PC-9 (cell line): Measurements from ENCODE around the gene HTRA3. TPM values are rescaled to one million over a fixed set of nuclear protein-coding genes. Genes with fewer than 3 reads are reported as not detected.

Experiments
- Bru-seq: library from RNA; stranded (reverse); fragments of 400-500 nt; gene quantifications from one replicate; lab custom pipeline; 2021; lab: Mats Ljungman, UMichigan
- BruChase-seq, 2 experiments: library from RNA; stranded (reverse); fragments of 400-500 nt; gene quantifications; one replicate each; lab custom pipeline; 2021; lab: Mats Ljungman, UMichigan
- BruUV-seq: library from RNA; stranded (reverse); fragments of 400-500 nt; replicated peaks from 2 replicates; lab custom pipeline; 2021; lab: Mats Ljungman, UMichigan
- CTCF ChIA-PET: fragments of 300-600 bp; sonication (Branson Sonifier 250); formaldehyde crosslinking; loops from one replicate; lab custom pipeline; 2022; ENCODE audit warnings: antibody characterized with exemption; lab: Charles Lee
- POLR2A ChIA-PET: fragments of 300-600 bp; sonication (Branson Sonifier 250); formaldehyde crosslinking; loops from one replicate; lab custom pipeline; 2022; ENCODE audit warnings: antibody characterized with exemption; ENCODE audit not compliant: unreplicated experiment; lab: Charles Lee
- DNase-seq, 2 experiments: peaks; one replicate each; pipeline versions ENCODE4 v3.0.0 to v3.0.0-alpha.2; 2015 to 2022; ENCODE audit warnings: mixed read lengths in 1 of 2
- H2AFZ ChIP-seq: fragments of 200-600 bp; sonication (generic); 2 replicates; pipeline ENCODE4 v1.8.1; 2017; ENCODE audit warnings: antibody characterized with exemption
- H3F3A ChIP-seq: fragments of 200-600 bp; sonication (generic); 2 replicates; pipeline ENCODE4 v1.8.1; 2017; ENCODE audit warnings: antibody characterized with exemption, mild to moderate bottlenecking, low read depth; ENCODE audit not compliant: insufficient read depth
- H3K27ac ChIP-seq: fragments of 200-600 bp; sonication (generic); 2 replicates; pipeline ENCODE4 v1.6.1; 2016; ENCODE audit warnings: mixed run types
- H3K27me3 ChIP-seq: fragments of 200-600 bp; sonication (generic); 2 replicates; pipeline ENCODE4 v1.6.1; 2016; ENCODE audit warnings: low read depth, mixed run types; ENCODE audit not compliant: insufficient read depth
- H3K36me3 ChIP-seq: fragments of 200-600 bp; sonication (generic); 2 replicates; pipeline ENCODE4 v1.6.1; 2016; ENCODE audit warnings: low read depth, mixed run types
- H3K4me1 ChIP-seq: fragments of 200-600 bp; sonication (generic); replicated peaks from 2 replicates; pipeline ENCODE4 v1.6.1; 2016; ENCODE audit warnings: mixed run types; ENCODE audit not compliant: insufficient read depth
- H3K4me2 ChIP-seq: fragments of 200-600 bp; sonication (generic); 2 replicates; pipeline ENCODE4 v1.6.1; 2017; ENCODE audit warnings: mixed run types
- H3K4me3 ChIP-seq: fragments of 200-600 bp; sonication (generic); 2 replicates; pipeline ENCODE4 v1.6.1; 2016; ENCODE audit warnings: mixed run types
- H3K79me2 ChIP-seq: fragments of 200-600 bp; sonication (generic); 2 replicates; pipeline ENCODE4 v1.6.1; 2017; ENCODE audit warnings: low read depth, mixed run types
- H3K9me2 ChIP-seq: fragments of 200-600 bp; sonication (generic); 2 replicates; pipeline ENCODE4 v1.8.1; 2017; ENCODE audit warnings: mild to moderate bottlenecking; ENCODE audit not compliant: insufficient read depth
- H3K9me3 ChIP-seq: fragments of 200-600 bp; sonication (generic); 2 replicates; pipeline ENCODE4 v1.8.1; 2016; ENCODE audit warnings: low read depth; ENCODE audit not compliant: insufficient read depth
- H4K20me1 ChIP-seq: fragments of 200-600 bp; sonication (generic); 2 replicates; pipeline ENCODE4 v1.8.1; 2017; ENCODE audit not compliant: insufficient read depth
- EZH2 ChIP-seq: fragments of 200-600 bp; sonication (generic); IDR thresholded peaks from 2 replicates; pipeline ENCODE4 v1.8.0; 2017; ENCODE audit warnings: antibody characterized with exemption, low read depth
- intact Hi-C: fragments of 100-400 bp; cut with micrococcal nuclease; formaldehyde crosslinking; loops from one replicate; pipeline ENCODE4 v1.10.0; 2022; ENCODE audit not compliant: unreplicated experiment
- long read RNA-seq: library from polyadenylated mRNA; stranded (forward); transcript quantifications from one replicate; pipeline ENCODE4 v2.0.0, GENCODE V29; 2022
- total RNA-seq: library from RNA; stranded (reverse); gene quantifications from 2 replicates; pipeline ENCODE4 v1.2.3, GENCODE V29; 2021
- TF ChIP-seq, protein P1 (sequence below): fragments of 200-600 bp; sonication (generic); conservative IDR thresholded peaks from 2 replicates; pipeline ENCODE4 v1.6.1; 2017; ENCODE audit warnings: mixed run types, antibody characterized with exemption, mild to moderate bottlenecking, moderate library complexity

Gene HTRA3
- total RNA-seq (14.1 and 22.8 TPM in 2 replicates), Bru-seq, nascent RNA (percentile 33 among the genes with signal in this experiment), BruChase-seq, experiment 1, labeled RNA remaining after a 2-hour chase (percentile 38 among the genes with signal in this experiment), BruChase-seq, experiment 2, labeled RNA remaining after a 6-hour chase (percentile 35 among the genes with signal in this experiment)
- long read RNA-seq, transcript HTRA3-202 (7 exons, 2,023 nt), result minor isoform, 12 of 50 reads
- long read RNA-seq, transcript HTRA3-201 (9 exons, 2,541 nt), result major isoform, 26 of 50 reads
- long read RNA-seq, partial matches to known transcripts, result 7 of 50 reads
- long read RNA-seq, other reads (novel, unspliced or antisense), result 5 of 50 reads

GRCh38 chr4:8269535-8270417 lies at the start of gene HTRA3:
Gene HTRA3, plus strand, starts transcription at chr4:8269754. Its CDS starts 215 bp downstream, at chr4:8269969.
- intact Hi-C loops, result loop anchor here (5.0 kb wide), 2 partner anchors 48 to 88 kb away; no protein-coding TSS in a partner anchor
- Histone ChIP-seq H2AFZ (no peak within 1 kb of the TSS), H3F3A (no peaks in the 10 kb centered on the region), H4K20me1 (no peaks in the 10 kb centered on the region), H3K9me2 (no peaks in the 10 kb centered on the region), H3K79me2 (no peaks in the 10 kb centered on the region), H3K27me3 (peaks cover 23% of the 10 kb centered on the region), H3K27ac (no peak within 1 kb of the TSS), H3K4me3 (no peak within 1 kb of the TSS; the same call in 1 of the 2 replicates), H3K4me1 (no peaks in the 10 kb centered on the region), H3K4me2 (peak within 1 kb of the TSS; percentile 44; the same call in 1 of the 2 replicates), H3K36me3 (no peaks in the 10 kb centered on the region), H3K9me3 (no peaks in the 10 kb centered on the region)
- BruUV-seq, result no TSS peak
- peak; percentile 94 for TF ChIP-seq EZH2
- TF ChIP-seq, protein P1, sequence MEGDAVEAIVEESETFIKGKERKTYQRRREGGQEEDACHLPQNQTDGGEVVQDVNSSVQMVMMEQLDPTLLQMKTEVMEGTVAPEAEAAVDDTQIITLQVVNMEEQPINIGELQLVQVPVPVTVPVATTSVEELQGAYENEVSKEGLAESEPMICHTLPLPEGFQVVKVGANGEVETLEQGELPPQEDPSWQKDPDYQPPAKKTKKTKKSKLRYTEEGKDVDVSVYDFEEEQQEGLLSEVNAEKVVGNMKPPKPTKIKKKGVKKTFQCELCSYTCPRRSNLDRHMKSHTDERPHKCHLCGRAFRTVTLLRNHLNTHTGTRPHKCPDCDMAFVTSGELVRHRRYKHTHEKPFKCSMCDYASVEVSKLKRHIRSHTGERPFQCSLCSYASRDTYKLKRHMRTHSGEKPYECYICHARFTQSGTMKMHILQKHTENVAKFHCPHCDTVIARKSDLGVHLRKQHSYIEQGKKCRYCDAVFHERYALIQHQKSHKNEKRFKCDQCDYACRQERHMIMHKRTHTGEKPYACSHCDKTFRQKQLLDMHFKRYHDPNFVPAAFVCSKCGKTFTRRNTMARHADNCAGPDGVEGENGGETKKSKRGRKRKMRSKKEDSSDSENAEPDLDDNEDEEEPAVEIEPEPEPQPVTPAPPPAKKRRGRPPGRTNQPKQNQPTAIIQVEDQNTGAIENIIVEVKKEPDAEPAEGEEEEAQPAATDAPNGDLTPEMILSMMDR, result no peak
- ChIA-PET POLR2A (interaction anchor here (0.6 kb wide), 2 partner anchors 123 to 131 kb away, joined by 3 to 4 read pairs; no protein-coding TSS in a partner anchor), CTCF (interaction anchor here (0.6 to 0.7 kb wide), 2 partner anchors 34 to 138 kb away, joined by 3 to 14 read pairs; no protein-coding TSS in a partner anchor)
- peak in 1 of 2 experiments; percentile 53 for DNase-seq

DNA sequence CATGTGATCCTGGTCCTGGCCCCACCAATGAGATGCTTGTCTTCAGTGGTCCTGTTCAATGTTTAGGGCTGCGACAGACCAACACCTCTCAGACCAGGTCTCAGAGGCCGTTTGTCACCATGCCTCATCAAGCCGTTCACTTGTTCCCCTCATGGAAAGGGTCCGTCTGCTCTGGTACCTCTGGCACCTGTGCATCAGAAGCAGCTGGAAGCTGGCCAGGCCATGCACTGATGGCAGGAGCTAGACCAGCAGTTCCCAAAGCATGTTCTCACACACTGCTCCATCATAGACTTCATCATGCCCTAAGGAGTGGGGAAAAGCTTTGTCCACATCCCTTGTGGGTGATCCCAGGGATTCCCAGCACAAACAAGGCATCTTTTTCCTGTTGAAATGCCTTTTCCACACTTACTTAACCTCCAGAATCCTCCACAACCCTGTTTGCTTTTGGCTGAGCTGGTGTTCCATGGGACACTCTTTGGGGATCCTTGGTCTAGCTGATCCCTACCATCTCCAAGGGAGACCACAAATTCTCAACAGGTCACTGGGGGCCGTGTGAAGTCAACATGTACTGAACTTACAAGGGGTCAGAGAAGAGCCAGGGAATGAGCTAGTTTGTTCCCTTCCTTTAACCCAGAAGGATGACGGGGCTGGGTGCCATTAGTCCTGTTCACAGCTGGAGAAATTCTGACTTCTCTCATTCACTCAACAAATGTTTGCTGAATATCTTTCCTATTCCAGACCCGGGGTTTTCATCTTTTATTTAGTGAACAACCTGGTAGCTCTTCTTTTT lies 48.7 kb upstream of the HTRA3 start:
- Histone ChIP-seq H3K27ac (no peak overlapping the region), H2AFZ (no peak overlapping the region), H3K9me3 (no peaks in the 10 kb centered on the region), H4K20me1 (no peaks in the 10 kb centered on the region), H3K79me2 (no peaks in the 10 kb centered on the region), H3K4me1 (peaks cover 9% of the 10 kb centered on the region; the same call in 1 of the 2 replicates), H3K4me2 (no peak overlapping the region), H3K9me2 (no peaks in the 10 kb centered on the region), H3K27me3 (no peaks in the 10 kb centered on the region), H3K4me3 (no peak overlapping the region), H3K36me3 (no peaks in the 10 kb centered on the region), H3F3A (peaks cover 5% of the 10 kb centered on the region; the same call in 1 of the 2 replicates)
- DNase-seq, result no peak
- POLR2A ChIA-PET, result interaction anchor here (0.6 kb wide), 1 partner anchor 470 kb away, joined by 3 read pairs; no protein-coding TSS in a partner anchor
- no peak for TF ChIP-seq EZH2
- TF ChIP-seq, protein P1, result no peak
- CTCF ChIA-PET, result no interaction called here
- no TSS peak for BruUV-seq
- intact Hi-C loops, result no loop called here
